ENCODE results near the gene RNASEH2A. TPM values are rescaled to one million over a fixed set of nuclear protein-coding genes. Genes with fewer than 3 reads are reported as not detected.
A peak's percentile ranks its signal among the peaks of the same experiment; 100 is the strongest.

RNASEH2A gene
- total and polyA plus RNA-seq, 2 of the 4 experiments (the other 2 are of a cell fraction): 34.9 to 44.6 TPM

GRCh38 chr19:12786952-12787351, 19.4 kb upstream of the RNASEH2A start:
- no TSS peak for BruUV-seq (replicated peaks)
- H2BK120ac ChIP-seq (ENCODE audit: low read depth, low read length): no peak overlapping the region
- no peak for ATAC-seq (ENCODE audit: low read depth)
- peaks cover 21% of the 10 kb centered on the region for H3K9me1 ChIP-seq (ENCODE audit: insufficient read depth, low read length)
- H3K79me1 ChIP-seq (ENCODE audit: low read depth in 1 of 2, low read length in 2 of 2): peaks cover 0 to 38% of the 10 kb centered on the region in 2 experiments; a peak in 2 of 4 replicates
- peaks cover 51% of the 10 kb centered on the region for H3K4me1 ChIP-seq (ENCODE audit: control insufficient read depth, insufficient read depth, low read length)
- in situ Hi-C loops (cut with MboI; ENCODE audit: low sequenced_read_pairs): loop anchor here (25.0 kb wide), 1 partner anchor 1050 kb away; no protein-coding TSS in a partner anchor
- no peak for TF ChIP-seq FOS (IDR thresholded peaks at IDR 0.05; ENCODE audit: low read depth, low read length)
- no peak for TF ChIP-seq CHD1 (IDR thresholded peaks at IDR 0.05; ENCODE audit: low read depth, low read length)
- TF ChIP-seq MAZ (IDR thresholded peaks at IDR 0.05; ENCODE audit: borderline replicate concordance, low read depth, low read length): no peak
- no peak for TF ChIP-seq CEBPB (IDR thresholded peaks at IDR 0.05; ENCODE audit: low read depth, low read length)
- TF ChIP-seq RCOR1 (IDR thresholded peaks at IDR 0.05; ENCODE audit: insufficient replicate concordance, low read length): no peak
- TF ChIP-seq ELK1 (IDR thresholded peaks at IDR 0.05; ENCODE audit: borderline replicate concordance, low read depth, low read length): no peak
- TF ChIP-seq RFX5 (IDR thresholded peaks at IDR 0.05; ENCODE audit: low read depth, low read length): no peak
- TF ChIP-seq CTCF (conservative IDR thresholded peaks at IDR 0.05; ENCODE audit: low read depth, low read length): no peak
- TF ChIP-seq NFE2L2 (IDR thresholded peaks at IDR 0.05; ENCODE audit: low read depth, low read length): no peak
- TF ChIP-seq MAFK (IDR thresholded peaks at IDR 0.05; ENCODE audit: low read depth, low read length): no peak
- TF ChIP-seq USF2 (IDR thresholded peaks at IDR 0.05; ENCODE audit: low read depth, low read length): no peak
- TF ChIP-seq RAD21 (IDR thresholded peaks at IDR 0.05; ENCODE audit: low read length): no peak
- TF ChIP-seq MXI1 (IDR thresholded peaks at IDR 0.05; ENCODE audit: borderline replicate concordance, low read depth, low read length): no peak
- TF ChIP-seq POLR2A (IDR thresholded peaks at IDR 0.05; ENCODE audit: low read depth, low read length): no peak
- TF ChIP-seq SMC3 (IDR thresholded peaks at IDR 0.05; ENCODE audit: low read depth, low read length): no peak
- no peak for TF ChIP-seq BHLHE40 (IDR thresholded peaks at IDR 0.05; ENCODE audit: low read depth, low read length)
- peaks cover 10% of the 10 kb centered on the region for H4K20me1 ChIP-seq (ENCODE audit: insufficient read depth, low read length)
- H2BK15ac ChIP-seq (ENCODE audit: low read depth, low read length): peak overlapping the region; percentile 53; the same call in 1 of the 3 replicates
- H2BK5ac ChIP-seq (ENCODE audit: low read depth, low read length, poor library complexity, severe bottlenecking): no peak overlapping the region
- dilution Hi-C loops (cut with HindIII; ENCODE audit: low sequenced_read_pairs, unreplicated experiment): no loop called here
- H4K91ac ChIP-seq (ENCODE audit: insufficient read depth, low read depth, low read length): no peak overlapping the region
- H3K9me3 ChIP-seq (ENCODE audit: control insufficient read depth, insufficient read depth, low read length): no peaks in the 10 kb centered on the region
- no peak overlapping the region for H3K23ac ChIP-seq (ENCODE audit: low read depth, low read length)
- CTCF ChIA-PET: interaction anchor here (0.6 kb wide), 1 partner anchor 10 kb away, joined by 3 read pairs; no protein-coding TSS in a partner anchor
- H3K9ac ChIP-seq (ENCODE audit: low read depth, low read length): no peak overlapping the region
- H3K14ac ChIP-seq (replicated peaks; ENCODE audit: low read depth, low read length): no peak overlapping the region
- H3K56ac ChIP-seq (ENCODE audit: extremely low read depth, insufficient read depth, low read length): no peak overlapping the region
- no peak overlapping the region for H2AFZ ChIP-seq (replicated peaks; ENCODE audit: low read length, poor library complexity)
- H4K5ac ChIP-seq (ENCODE audit: low read depth, low read length): no peak overlapping the region
- no peak overlapping the region for H3K18ac ChIP-seq (ENCODE audit: low read depth, low read length)
- H3K4me2 ChIP-seq (ENCODE audit: low read depth, low read length): no peak overlapping the region
- POLR2A ChIA-PET (ENCODE audit: unreplicated experiment): no interaction called here
- WGBS, 2 experiments (ENCODE audit: extremely low coverage in 2 of 2, insufficient read length in 1 of 2): no CpG with 5 or more reads among the region's 3 CpGs
- peak overlapping the region; percentile 13; the same call in 1 of the 2 replicates for H2AK5ac ChIP-seq (ENCODE audit: low read depth, low read length)
- no peak overlapping the region for H3K4me3 ChIP-seq (ENCODE audit: insufficient read depth, low read depth, low read length)
- no peak overlapping the region for H2AK9ac ChIP-seq (replicated peaks; ENCODE audit: low read depth, low read length, poor library complexity)
- H3K4ac ChIP-seq (ENCODE audit: low read depth, low read length): no peak overlapping the region
- H3K27ac ChIP-seq (ENCODE audit: insufficient read depth, low read length): no peak overlapping the region
- peak overlapping the region; percentile 15; the same call in 1 of the 2 replicates for H2BK20ac ChIP-seq (ENCODE audit: low read depth, low read length)
- H3K36me3 ChIP-seq (ENCODE audit: control insufficient read depth, insufficient read depth, low read length): no peaks in the 10 kb centered on the region
- intact Hi-C loops (cut with micrococcal nuclease): no loop called here
- no peak overlapping the region for H4K8ac ChIP-seq (ENCODE audit: low read depth in 2 of 2, low read length in 2 of 2)
- no peaks in the 10 kb centered on the region for H3K27me3 ChIP-seq (ENCODE audit: control insufficient read depth, insufficient read depth, low read length)
- DNase-seq: no peak
